ENCODE results near the gene PAX8.

The PAX8 gene

DNA sequence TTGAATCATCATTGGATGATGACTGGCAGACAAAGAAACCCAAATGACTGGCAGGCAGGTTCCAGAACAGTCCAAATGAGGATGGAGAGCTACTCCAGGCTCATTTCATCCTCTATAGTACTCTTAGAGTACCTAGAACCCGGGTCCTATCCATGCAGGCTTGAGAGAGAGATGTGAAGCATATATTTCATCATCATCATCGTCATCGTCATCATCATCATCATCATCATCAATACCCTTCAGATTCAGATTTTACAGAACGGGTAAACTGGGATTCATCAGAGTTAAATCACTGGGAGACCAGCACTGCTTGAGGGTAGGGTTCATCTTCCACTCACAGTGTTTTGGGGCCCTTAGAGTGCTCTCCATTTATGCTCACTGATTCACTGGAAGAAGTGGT is 52.3 kb downstream of the PAX8 start:
- H3K9me3 Mint-ChIP-seq: no peaks in the 10 kb centered on the region
- H3K27me3 Mint-ChIP-seq: no peaks in the 10 kb centered on the region
- H3K4me3 Mint-ChIP-seq: no peak overlapping the region
- no peak overlapping the region for H3K27ac Mint-ChIP-seq
- peaks cover 7% of the 10 kb centered on the region for H3K4me1 Mint-ChIP-seq
- no peaks in the 10 kb centered on the region for H3K36me3 Mint-ChIP-seq

DNA sequence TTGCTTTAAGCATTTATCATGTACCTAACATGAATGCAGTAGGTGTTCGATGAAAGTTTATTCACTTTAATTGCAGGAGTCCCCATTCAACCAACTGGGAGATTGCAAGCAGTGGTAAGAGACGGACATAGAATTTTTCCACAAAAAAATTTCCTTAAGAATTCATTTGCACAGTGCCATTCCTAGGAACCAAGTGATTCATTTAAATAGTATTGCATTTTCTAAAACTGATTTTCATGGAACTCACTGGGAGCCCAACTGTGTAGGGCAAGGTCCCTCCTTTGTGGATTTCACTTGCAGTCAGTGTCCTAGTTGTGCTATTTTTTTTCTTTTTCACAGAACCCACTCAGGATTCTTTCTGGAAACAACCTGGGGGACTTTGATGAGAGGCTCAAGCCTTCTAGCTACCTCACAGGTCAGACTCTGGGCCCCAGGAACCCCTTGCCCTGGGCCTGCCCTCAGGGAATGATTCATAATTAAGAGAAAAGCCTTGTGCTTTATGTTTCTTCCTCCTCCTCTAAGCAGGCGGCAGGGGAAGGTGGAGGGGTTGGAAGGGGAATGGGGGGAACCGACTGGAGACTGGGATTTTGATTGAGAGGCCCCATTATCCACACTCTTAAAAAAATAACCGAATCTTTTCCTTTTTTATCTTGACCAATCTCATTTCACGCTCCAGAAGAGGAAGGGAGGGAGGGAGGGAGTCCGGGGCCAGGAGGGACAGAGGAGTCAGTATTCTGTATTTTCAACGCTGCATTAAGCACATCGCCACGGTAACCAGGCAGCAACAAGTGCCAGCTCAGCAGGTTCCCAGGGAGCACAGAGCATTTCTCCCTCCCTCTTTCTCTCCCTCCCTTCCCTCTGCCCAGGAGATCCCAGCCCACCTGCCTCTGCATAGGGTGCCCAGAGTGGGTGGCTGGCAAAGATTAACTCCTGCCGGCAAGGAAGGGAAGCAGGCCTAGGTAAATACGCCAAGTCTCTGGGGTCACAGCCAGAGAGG is 53.2 kb downstream of the PAX8 start:
- H3K27ac Mint-ChIP-seq: no peak overlapping the region
- no peaks in the 10 kb centered on the region for H3K27me3 Mint-ChIP-seq
- no peak overlapping the region for H3K4me3 Mint-ChIP-seq
- H3K4me1 Mint-ChIP-seq: peaks cover 5% of the 10 kb centered on the region
- no peaks in the 10 kb centered on the region for H3K36me3 Mint-ChIP-seq
- no peaks in the 10 kb centered on the region for H3K9me3 Mint-ChIP-seq

DNA sequence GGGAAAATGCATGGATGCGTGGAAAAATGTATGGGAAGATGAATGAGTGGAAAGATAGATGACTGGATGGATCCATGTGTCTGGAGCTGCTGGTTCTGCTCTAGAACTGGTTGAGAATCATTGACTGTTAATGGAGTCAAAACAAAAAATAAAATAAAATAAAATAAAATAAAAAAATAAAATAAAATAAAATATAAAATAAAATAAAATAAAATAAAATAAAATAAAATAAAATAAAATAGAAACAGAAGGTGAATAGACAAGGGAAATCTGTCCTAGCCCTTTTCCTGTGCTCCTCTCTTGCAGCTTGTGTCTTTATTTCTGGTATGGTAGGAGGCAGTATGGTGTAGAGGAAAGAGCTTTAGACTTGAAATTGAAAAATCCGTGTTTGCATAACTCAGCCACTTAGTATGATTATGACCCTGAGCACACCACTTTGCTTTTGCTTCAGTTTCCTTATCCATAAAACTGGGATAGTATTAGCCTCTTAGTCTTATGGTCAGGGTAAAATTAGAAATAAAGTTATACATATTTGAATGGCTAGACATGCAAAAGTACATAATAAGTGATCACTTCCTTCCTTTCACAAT is 54.0 kb downstream of the PAX8 start:
- Mint-ChIP-seq H3K36me3 (no peaks in the 10 kb centered on the region), H3K4me3 (no peak overlapping the region), H3K4me1 (no peaks in the 10 kb centered on the region), H3K27me3 (no peaks in the 10 kb centered on the region), H3K9me3 (no peaks in the 10 kb centered on the region), H3K27ac (no peak overlapping the region)

DNA sequence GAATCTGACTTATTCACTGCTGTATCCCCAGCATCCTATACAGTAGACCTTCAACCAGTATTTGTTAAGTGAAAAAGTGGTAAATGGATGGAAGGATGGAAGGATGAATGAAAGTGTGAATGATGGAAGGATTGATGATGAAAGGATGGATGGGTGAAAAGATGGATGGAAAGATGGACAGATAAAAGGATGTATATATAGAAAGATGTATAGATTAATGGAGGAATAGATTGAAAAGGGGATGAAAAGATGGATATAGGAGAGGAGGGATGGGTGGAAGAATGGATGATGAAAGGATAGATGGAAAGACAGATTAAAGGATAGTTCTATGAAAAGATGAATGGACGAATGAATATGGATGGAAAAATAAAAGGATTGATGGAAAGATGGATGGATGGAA is 54.9 kb downstream of the PAX8 start:
- Mint-ChIP-seq H3K9me3 (no peaks in the 10 kb centered on the region), H3K27me3 (no peaks in the 10 kb centered on the region), H3K27ac (no peak overlapping the region), H3K4me3 (no peak overlapping the region), H3K36me3 (no peaks in the 10 kb centered on the region), H3K4me1 (peaks cover under 1% of the 10 kb centered on the region)

DNA sequence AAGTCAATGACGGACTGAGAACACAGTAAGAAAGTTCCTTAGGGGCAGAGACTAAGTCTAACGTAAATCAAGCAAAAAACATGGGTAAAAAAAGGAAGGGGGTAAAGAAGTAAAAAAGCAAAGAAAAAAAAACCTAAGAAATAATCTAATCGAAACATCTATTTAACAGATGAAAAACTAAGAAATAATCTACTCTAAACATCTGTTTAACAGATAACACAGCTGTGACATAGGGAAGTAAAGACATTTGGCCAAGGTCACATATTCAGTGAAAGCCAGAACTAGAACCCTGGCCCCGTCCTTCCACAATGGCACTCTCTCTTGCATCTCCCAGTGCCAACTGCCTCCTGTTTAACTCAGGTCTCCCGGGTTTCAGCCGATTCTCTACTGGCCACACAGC is 56.9 kb downstream of the PAX8 start:
- H3K27me3 Mint-ChIP-seq: no peaks in the 10 kb centered on the region
- H3K4me3 Mint-ChIP-seq: no peak overlapping the region
- H3K4me1 Mint-ChIP-seq: peaks cover 20% of the 10 kb centered on the region
- H3K27ac Mint-ChIP-seq: no peak overlapping the region
- no peaks in the 10 kb centered on the region for H3K9me3 Mint-ChIP-seq
- H3K36me3 Mint-ChIP-seq: no peaks in the 10 kb centered on the region

DNA sequence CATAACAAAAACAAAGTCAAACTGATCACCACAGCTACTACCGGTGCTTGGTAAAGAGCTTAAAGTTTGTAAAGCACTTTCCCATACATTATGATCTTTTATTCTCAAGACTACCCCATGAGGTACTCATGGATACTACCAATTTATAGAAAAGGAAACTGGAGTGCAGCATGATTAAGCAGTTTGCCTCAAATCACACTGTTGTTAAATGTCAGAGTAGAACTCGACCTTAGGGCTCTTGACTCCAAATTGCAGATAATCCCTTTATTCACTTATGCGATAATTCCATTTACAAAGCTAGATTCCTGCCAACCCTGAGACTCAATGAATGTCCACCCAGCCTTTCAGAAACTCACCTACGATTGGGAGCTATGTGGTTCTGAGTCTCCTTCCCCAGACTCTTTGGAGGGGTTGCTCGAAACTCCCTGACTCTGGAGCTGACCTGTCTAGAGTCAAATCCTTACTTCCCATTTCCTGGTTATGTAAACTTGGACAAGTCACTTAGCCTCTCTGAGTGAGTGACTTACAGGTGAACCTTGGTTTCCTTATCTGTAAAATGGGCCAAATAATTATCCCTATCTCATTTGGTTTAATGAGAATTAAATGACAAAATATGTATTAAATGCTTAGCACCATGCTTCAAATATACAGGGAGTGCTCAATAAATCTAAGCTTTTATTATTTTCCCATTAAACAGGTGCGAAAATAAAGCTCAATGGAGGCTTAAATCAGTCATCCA is 57.6 kb downstream of the PAX8 start:
- Mint-ChIP-seq H3K4me3 (no peak overlapping the region), H3K27ac (no peak overlapping the region), H3K27me3 (no peaks in the 10 kb centered on the region), H3K9me3 (no peaks in the 10 kb centered on the region), H3K4me1 (peaks cover 20% of the 10 kb centered on the region), H3K36me3 (no peaks in the 10 kb centered on the region)

DNA sequence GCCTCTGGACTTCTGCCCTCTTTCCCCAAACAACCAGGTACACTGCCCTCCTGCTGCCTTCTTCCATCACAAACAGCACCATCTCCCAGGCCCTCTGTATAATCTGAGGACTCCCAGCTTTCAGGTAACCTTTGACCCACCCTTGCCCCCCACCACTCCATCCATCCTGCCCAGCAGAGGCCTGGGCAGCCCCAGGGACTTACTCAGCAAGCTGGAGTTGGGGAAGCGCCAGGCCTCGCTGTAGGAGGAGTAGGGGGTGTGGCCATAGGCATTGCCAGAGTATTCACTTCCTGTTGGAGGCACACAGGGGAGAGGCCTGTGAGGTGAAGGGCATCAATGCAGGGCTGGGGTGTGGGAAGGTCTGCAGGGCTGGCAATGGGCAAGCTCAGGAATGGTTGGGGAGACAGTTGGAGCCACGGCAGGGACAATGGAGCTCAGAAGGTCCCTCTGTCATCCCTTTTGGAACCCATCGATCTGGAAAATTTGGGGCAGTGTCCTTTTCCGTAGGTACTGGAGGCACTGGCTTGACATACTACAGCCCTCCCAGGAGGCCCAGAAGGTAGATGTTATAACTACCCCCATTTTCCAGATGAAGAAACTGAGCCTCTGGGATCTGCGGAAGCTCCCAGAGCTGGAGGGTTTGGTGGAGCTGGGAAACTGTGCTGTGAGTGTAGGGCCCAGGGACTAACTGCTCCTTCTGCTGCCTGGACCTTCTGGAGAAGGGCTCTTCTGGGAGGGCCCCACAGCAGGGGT is 58.7 kb downstream of the PAX8 start:
- no peaks in the 10 kb centered on the region for H3K27me3 Mint-ChIP-seq
- H3K4me1 Mint-ChIP-seq: peaks cover 20% of the 10 kb centered on the region
- no peak overlapping the region for H3K27ac Mint-ChIP-seq
- H3K9me3 Mint-ChIP-seq: no peaks in the 10 kb centered on the region
- H3K4me3 Mint-ChIP-seq: no peak overlapping the region
- H3K36me3 Mint-ChIP-seq: no peaks in the 10 kb centered on the region

DNA sequence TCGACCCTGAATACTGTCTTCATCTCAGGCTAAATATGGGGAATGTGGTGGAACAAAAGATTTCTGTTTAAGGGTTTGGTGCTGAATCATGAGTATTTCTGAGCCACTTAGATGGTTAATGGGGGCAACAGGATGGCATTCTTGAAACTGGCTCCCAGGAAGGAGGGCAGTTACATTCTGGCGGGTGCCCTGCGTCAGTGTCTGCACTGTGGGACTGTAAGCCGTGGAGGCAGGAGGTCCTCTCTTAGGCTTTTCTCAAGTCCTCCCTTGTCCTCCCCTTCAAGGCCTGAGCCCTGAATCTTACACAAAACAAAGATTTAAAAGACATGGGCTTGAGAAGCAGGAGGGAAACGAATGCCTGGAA is 59.2 kb downstream of the PAX8 start:
- peak overlapping the region; percentile 4 for H3K27ac Mint-ChIP-seq
- no peak overlapping the region for H3K4me3 Mint-ChIP-seq
- no peaks in the 10 kb centered on the region for H3K9me3 Mint-ChIP-seq
- H3K4me1 Mint-ChIP-seq: peaks cover 20% of the 10 kb centered on the region
- H3K27me3 Mint-ChIP-seq: no peaks in the 10 kb centered on the region
- no peaks in the 10 kb centered on the region for H3K36me3 Mint-ChIP-seq

DNA sequence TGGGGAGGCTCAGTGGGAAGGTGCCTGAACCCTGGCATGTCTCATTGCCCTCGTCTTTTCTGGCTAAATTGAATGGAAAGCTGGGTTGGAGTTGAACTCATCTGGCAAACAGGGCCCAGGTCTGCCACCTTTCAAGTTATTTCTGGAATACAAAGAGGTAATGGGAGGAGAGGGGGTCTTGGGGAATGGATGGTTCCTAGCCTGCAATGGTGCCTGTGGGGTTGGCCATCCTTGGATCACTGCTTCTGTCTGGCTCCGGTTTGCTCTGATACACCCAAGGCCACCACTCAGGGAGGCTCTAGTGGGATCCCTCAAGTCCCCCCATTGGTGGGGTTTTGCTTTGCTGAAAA is 59.7 kb downstream of the PAX8 start:
- H3K4me1 Mint-ChIP-seq: peaks cover 20% of the 10 kb centered on the region
- H3K27me3 Mint-ChIP-seq: no peaks in the 10 kb centered on the region
- H3K4me3 Mint-ChIP-seq: no peak overlapping the region
- peak overlapping the region; percentile 4 for H3K27ac Mint-ChIP-seq
- no peaks in the 10 kb centered on the region for H3K36me3 Mint-ChIP-seq
- H3K9me3 Mint-ChIP-seq: no peaks in the 10 kb centered on the region

DNA sequence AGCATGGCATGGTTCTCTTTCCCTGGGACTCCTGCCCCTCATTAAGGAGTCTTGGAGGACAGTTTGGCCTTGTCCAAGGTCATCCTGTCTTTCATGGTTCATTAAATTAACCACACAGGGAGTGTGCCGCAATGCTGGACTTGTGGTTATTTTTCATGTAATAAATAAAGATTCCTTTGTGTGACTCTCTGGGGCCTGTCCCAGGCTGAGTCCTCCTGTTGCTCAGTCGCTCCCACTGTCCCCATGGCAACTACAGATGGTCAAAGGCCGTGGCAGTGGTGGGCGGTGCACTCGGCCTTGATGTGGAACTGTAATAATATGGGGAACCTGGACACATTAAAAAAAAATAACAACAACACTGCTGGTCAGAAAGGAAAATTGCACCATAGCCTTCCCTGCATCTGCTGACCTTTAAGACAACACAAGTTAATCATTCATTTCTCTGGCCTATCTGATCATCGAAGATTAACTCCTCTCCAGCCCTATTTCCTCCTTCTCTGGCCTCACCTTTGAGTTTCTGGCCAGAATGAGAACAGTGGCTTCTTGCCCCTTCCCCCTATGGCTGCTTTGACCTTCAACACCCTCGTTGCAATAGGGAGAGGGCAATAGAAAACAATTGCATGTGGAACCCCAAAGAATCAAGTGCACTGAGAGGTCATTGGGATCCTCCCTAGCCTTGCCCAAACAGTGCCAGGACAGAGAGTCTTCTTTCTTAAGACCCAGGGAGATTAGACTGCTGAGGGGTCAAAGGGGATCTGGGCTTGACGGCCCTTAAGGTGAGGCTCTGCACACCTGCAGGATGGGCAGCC is 60.2 kb downstream of the PAX8 start:
- no peaks in the 10 kb centered on the region for H3K36me3 Mint-ChIP-seq

DNA sequence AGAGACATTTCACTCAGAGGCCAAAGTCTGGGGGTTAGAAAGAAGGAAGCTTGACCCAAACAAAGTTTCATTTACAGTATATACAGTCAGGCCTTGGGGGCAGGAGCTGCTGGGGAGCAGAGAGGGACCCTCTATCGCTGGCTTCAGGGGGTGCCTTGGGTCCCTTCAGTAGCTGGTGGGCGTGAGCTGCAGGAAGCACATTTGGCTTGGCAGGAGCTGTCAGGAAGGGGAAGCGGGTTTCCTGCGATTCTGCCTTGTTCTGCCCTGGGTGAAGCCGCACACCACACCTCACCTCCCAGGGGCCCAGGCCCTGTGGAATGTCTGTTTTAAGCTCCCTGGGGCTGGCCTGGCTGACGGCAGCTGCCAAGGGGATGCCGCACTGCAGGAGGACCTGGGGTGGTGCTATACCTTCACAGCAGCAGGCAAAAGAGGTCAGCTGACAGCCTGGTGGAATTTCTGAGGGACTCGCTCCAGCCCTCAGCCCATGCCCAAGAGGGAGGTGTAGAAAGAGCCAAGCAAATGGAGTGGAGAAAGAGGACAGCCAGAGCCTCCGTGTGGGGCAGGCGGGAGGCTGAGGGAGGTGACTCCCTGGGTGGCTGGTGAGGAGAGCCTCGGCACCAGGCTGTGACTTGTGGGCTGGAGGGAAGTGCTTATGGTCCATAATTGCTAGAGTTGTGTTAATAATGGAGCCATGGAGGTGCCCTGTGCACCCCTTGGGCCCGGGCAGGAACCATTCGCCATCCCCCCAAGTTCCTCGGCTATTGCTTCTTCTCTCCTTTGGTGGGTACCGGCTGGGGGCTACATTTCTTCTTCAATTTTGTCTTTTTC is 61.1 kb downstream of the PAX8 start:
- Mint-ChIP-seq H3K9me3 (no peaks in the 10 kb centered on the region), H3K27ac (no peak overlapping the region), H3K27me3 (no peaks in the 10 kb centered on the region), H3K4me3 (no peak overlapping the region), H3K36me3 (no peaks in the 10 kb centered on the region), H3K4me1 (peaks cover 20% of the 10 kb centered on the region)

More for the DNA sequence above, 60.2 kb downstream of the PAX8 start:
- Mint-ChIP-seq H3K9me3 (no peaks in the 10 kb centered on the region), H3K4me1 (peaks cover 20% of the 10 kb centered on the region), H3K4me3 (no peak overlapping the region), H3K27me3 (no peaks in the 10 kb centered on the region), H3K27ac (no peak overlapping the region)

DNA sequence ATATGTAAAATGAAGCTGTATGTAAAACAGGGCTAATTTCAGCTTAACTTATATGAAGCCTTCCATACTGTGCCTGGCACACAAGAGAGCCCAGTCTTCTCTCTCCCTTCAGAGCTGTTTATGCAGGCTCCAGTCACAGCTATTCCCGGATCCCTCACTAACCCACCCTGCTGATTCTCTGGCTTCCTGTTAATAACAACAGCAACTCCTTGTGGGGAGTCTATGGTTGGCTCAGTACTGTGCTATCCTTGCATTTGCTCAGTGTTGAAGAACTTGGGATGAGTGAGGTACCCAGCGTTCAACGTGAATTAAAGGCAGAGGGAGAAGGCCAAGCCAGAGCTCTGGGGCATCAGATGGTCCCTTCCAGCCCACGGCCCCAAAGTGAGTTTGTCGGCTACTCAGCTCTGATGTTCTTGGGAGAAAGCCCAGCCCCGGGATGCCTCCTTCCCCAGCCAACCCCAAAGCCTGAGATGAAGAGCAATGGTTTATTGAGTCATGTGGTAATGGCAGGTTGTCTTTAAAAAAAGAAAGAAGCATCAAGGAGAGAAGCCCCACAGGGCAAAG is 61.7 kb downstream of the PAX8 start:
- no peak overlapping the region for H3K27ac Mint-ChIP-seq
- H3K9me3 Mint-ChIP-seq: no peaks in the 10 kb centered on the region
- H3K36me3 Mint-ChIP-seq: no peaks in the 10 kb centered on the region
- peaks cover 20% of the 10 kb centered on the region for H3K4me1 Mint-ChIP-seq
- no peak overlapping the region for H3K4me3 Mint-ChIP-seq
- H3K27me3 Mint-ChIP-seq: no peaks in the 10 kb centered on the region

DNA sequence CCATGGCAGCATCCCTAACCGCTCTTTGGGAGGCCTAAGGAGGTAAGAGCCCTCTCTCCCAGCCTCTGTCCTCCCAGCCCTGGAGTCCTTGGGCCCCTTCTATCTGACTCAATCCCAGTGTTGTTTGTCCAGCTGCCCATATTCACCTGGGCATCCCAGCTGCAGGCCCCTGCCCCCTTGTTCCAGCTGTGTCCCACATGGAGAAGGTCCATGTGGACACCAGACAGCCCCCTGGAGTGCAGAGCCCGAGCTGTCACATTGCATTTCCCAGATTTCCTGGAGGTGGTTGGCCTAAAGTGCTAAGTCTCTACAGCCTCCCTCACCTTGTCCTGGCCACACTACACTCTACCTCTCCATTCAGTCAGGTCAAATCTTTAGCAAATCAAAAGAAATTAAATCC is 62.4 kb downstream of the PAX8 start:
- no peaks in the 10 kb centered on the region for H3K9me3 Mint-ChIP-seq
- no peaks in the 10 kb centered on the region for H3K27me3 Mint-ChIP-seq
- H3K4me3 Mint-ChIP-seq: no peak overlapping the region
- no peak overlapping the region for H3K27ac Mint-ChIP-seq
- H3K36me3 Mint-ChIP-seq: no peaks in the 10 kb centered on the region
- peaks cover 20% of the 10 kb centered on the region for H3K4me1 Mint-ChIP-seq

DNA sequence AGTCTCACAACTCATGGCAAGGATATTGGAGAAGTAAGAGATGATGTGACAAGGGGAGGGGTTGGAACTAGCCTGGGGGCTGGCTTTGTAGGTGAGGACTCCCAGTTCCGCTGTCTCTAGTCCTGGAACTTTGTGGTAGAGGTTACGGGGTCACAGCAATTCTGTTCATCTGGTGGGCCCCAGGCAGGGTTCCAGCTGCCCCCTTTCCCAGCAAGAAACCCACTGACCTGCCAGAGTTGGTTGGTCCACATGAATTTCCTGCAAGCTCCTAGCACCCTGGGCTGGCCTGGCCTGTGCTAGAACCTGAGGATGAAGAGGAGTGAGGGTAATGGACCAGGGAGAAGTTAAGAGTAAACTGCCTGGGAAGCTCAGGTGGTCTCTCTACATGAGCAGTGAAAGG is 63.7 kb downstream of the PAX8 start:
- Mint-ChIP-seq H3K4me3 (no peak overlapping the region), H3K4me1 (peaks cover 20% of the 10 kb centered on the region), H3K27me3 (no peaks in the 10 kb centered on the region), H3K9me3 (no peaks in the 10 kb centered on the region), H3K27ac (no peak overlapping the region), H3K36me3 (no peaks in the 10 kb centered on the region)

All from activated naive CD4-positive, alpha-beta T cell treated with anti-CD3 and anti-CD28 coated beads, Interleukin-2, amount 50 U/mL, for 24 hours (primary cell).